Neural cell (in vitro differentiated cells): ENCODE data around the gene TESK1. TPM values are rescaled to one million over a fixed set of nuclear protein-coding genes. Genes with fewer than 3 reads are reported as not detected.

ENCODE experiments used
- H2AFZ ChIP-seq: fragments of 200-600, 300-800 bp; sonication (generic), shearing (Covaris generic); 2 replicates; pipeline ENCODE4 v1.6.0; 2014; ENCODE audit warnings: low read depth, mild to moderate bottlenecking, antibody characterized with exemption, low read length, moderate library complexity
- H3F3A ChIP-seq: fragments of 200-600 bp; shearing (Covaris generic); 2 replicates; pipeline ENCODE4 v1.6.1; 2016; ENCODE audit warnings: mild to moderate bottlenecking, moderate library complexity, mixed read lengths, antibody characterized with exemption, low read length; ENCODE audit not compliant: insufficient read depth, poor library complexity, severe bottlenecking
- H3K27ac ChIP-seq: fragments of 200-600, 300-800 bp; sonication (generic), shearing (Covaris generic); 2 replicates; pipeline ENCODE4 v1.5.1; 2014; ENCODE audit warnings: mild to moderate bottlenecking, low read length, moderate library complexity
- H3K27me3 ChIP-seq: fragments of 300-800, 200-600 bp; sonication (generic), shearing (Covaris generic); 2 replicates; pipeline ENCODE4 v1.6.0; 2014; ENCODE audit warnings: mild to moderate bottlenecking, low read depth, low read length, moderate library complexity; ENCODE audit not compliant: insufficient read depth
- H3K36me3 ChIP-seq: fragments of 300-800, 200-600 bp; sonication (generic), shearing (Covaris generic); 2 replicates; pipeline ENCODE4 v1.5.1; 2014; ENCODE audit warnings: mild to moderate bottlenecking, antibody characterized with exemption, low read length, moderate library complexity; ENCODE audit not compliant: insufficient read depth
- H3K4me2 ChIP-seq: fragments of 300-800, 200-600 bp; sonication (generic), shearing (Covaris generic); 2 replicates; pipeline ENCODE4 v1.6.0; 2014; ENCODE audit warnings: mild to moderate bottlenecking, low read length
- H3K4me3 ChIP-seq: fragments of 300-800, 200-600 bp; sonication (generic), shearing (Covaris generic); 2 replicates; pipeline ENCODE4 v1.5.1; 2014; ENCODE audit warnings: mild to moderate bottlenecking, low read length, moderate library complexity
- H3K79me2 ChIP-seq: fragments of 200-600 bp; shearing (Covaris generic); replicated peaks from 2 replicates; pipeline ENCODE4 v1.6.0; 2014; ENCODE audit warnings: mild to moderate bottlenecking, low read length, moderate library complexity; ENCODE audit not compliant: insufficient read depth
- H3K9ac ChIP-seq: fragments of 300-800, 200-600 bp; sonication (generic), shearing (Covaris generic); 2 replicates; pipeline ENCODE4 v1.6.1; 2016; ENCODE audit warnings: mild to moderate bottlenecking, low read length, mixed read lengths
- H3K9me2 ChIP-seq: fragments of 200-600 bp; shearing (Covaris generic); 2 replicates; pipeline ENCODE4 v1.6.1; 2016; ENCODE audit warnings: mild to moderate bottlenecking, low read length, mixed read lengths; ENCODE audit not compliant: insufficient read depth
- H3K9me3 ChIP-seq: fragments of 200-600, 300-800 bp; sonication (generic), shearing (Covaris generic); 2 replicates; pipeline ENCODE4 v1.6.1; 2016; ENCODE audit warnings: mild to moderate bottlenecking, mixed run types, low read length, moderate library complexity, mixed read lengths
- H4K20me1 ChIP-seq: fragments of 200-600 bp; shearing (Covaris generic); 2 replicates; pipeline ENCODE4 v1.6.1; 2016; ENCODE audit warnings: mild to moderate bottlenecking, mixed run types; ENCODE audit not compliant: insufficient read depth
- EP300 ChIP-seq: fragments of 450-650 bp; conservative IDR thresholded peaks from 2 replicates; pipeline ENCODE4 v1.6.1; 2014; ENCODE audit warnings: antibody characterized with exemption, mild to moderate bottlenecking, moderate library complexity; ENCODE audit not compliant: poor library complexity, severe bottlenecking
- EZH2 ChIP-seq: fragments of 200-600, 300-800 bp; shearing (Covaris generic), sonication (generic); IDR thresholded peaks from 2 replicates; pipeline ENCODE4 v1.6.1; 2014; ENCODE audit warnings: antibody characterized with exemption, low read length, borderline replicate concordance, mild to moderate bottlenecking; ENCODE audit not compliant: insufficient read depth, poor library complexity, severe bottlenecking
- MXI1 ChIP-seq: fragments of 450-650 bp; conservative IDR thresholded peaks from 2 replicates; pipeline ENCODE4 v1.6.1; 2014; ENCODE audit warnings: antibody characterized with exemption, mild to moderate bottlenecking; ENCODE audit not compliant: poor library complexity, severe bottlenecking
- POLR2AphosphoS5 ChIP-seq: IDR thresholded peaks from 2 replicates; pipeline ENCODE4 v1.6.1; 2012
- RAD21 ChIP-seq: fragments of 450-650 bp; conservative IDR thresholded peaks from 2 replicates; pipeline ENCODE4 v1.6.1; 2014; ENCODE audit warnings: antibody characterized with exemption, mild to moderate bottlenecking, moderate library complexity
- SMC3 ChIP-seq: fragments of 450-650 bp; conservative IDR thresholded peaks from 2 replicates; pipeline ENCODE4 v1.6.1; 2014; ENCODE audit warnings: antibody characterized with exemption, mild to moderate bottlenecking, moderate library complexity; ENCODE audit not compliant: poor library complexity
- TAF1 ChIP-seq: IDR thresholded peaks from 2 replicates; pipeline ENCODE4 v1.6.1; 2012; ENCODE audit warnings: low read depth
- polyA plus RNA-seq: library from polyadenylated mRNA; depleted of rRNA; stranded (reverse); fragments of >200 nt; gene quantifications from 2 replicates; pipeline ENCODE4 v1.2.3, GENCODE V29; 2014
- TF ChIP-seq, protein P1 (sequence below): IDR thresholded peaks from 2 replicates; pipeline ENCODE4 v1.6.1; 2012; ENCODE audit warnings: borderline replicate concordance
- TF ChIP-seq, protein P2 (sequence below): fragments of 450-650 bp; IDR thresholded peaks from 2 replicates; pipeline ENCODE4 v1.5.1; 2014; ENCODE audit warnings: antibody characterized with exemption, mild to moderate bottlenecking, moderate library complexity; ENCODE audit not compliant: poor library complexity, severe bottlenecking

TESK1 gene
- polyA plus RNA-seq, 1 donor from 2014 or later: 37.9 TPM

DNA sequence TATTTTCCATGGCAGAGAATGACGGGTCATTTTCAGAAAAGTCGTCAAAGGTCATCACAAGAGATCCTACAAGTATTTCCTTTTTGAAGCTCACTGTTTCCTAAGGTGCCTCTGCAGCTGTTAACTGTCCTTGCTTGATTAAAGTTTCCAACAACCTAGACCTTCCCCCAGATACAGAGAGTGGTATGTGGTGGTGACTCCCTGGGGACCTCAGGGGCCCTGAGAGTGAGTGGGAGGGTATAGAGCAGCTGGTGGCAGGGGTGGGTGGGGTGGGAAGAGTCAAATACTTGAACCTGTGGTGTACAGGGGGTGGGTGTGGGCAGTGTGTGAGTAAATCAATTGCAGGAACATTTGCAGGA lies 14.7 kb downstream of the TESK1 start:
- Histone ChIP-seq H3K79me2 (no peaks in the 10 kb centered on the region), H3K9me2 (no peaks in the 10 kb centered on the region), H3K9ac (no peak overlapping the region), H3K9me3 (no peaks in the 10 kb centered on the region), H2AFZ (no peak overlapping the region), H3K36me3 (no peaks in the 10 kb centered on the region), H3K27ac (no peak overlapping the region), H3K4me2 (no peak overlapping the region), H3F3A (no peaks in the 10 kb centered on the region), H3K27me3 (peaks cover 31% of the 10 kb centered on the region), H3K4me3 (no peak overlapping the region), H4K20me1 (no peaks in the 10 kb centered on the region)
- no peak for TF ChIP-seq SMC3
- TF ChIP-seq, protein P1, sequence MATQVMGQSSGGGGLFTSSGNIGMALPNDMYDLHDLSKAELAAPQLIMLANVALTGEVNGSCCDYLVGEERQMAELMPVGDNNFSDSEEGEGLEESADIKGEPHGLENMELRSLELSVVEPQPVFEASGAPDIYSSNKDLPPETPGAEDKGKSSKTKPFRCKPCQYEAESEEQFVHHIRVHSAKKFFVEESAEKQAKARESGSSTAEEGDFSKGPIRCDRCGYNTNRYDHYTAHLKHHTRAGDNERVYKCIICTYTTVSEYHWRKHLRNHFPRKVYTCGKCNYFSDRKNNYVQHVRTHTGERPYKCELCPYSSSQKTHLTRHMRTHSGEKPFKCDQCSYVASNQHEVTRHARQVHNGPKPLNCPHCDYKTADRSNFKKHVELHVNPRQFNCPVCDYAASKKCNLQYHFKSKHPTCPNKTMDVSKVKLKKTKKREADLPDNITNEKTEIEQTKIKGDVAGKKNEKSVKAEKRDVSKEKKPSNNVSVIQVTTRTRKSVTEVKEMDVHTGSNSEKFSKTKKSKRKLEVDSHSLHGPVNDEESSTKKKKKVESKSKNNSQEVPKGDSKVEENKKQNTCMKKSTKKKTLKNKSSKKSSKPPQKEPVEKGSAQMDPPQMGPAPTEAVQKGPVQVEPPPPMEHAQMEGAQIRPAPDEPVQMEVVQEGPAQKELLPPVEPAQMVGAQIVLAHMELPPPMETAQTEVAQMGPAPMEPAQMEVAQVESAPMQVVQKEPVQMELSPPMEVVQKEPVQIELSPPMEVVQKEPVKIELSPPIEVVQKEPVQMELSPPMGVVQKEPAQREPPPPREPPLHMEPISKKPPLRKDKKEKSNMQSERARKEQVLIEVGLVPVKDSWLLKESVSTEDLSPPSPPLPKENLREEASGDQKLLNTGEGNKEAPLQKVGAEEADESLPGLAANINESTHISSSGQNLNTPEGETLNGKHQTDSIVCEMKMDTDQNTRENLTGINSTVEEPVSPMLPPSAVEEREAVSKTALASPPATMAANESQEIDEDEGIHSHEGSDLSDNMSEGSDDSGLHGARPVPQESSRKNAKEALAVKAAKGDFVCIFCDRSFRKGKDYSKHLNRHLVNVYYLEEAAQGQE: no peak
- no peak for TF ChIP-seq MXI1
- no peak for TF ChIP-seq TAF1
- no peak for TF ChIP-seq EP300
- TF ChIP-seq, protein P2, sequence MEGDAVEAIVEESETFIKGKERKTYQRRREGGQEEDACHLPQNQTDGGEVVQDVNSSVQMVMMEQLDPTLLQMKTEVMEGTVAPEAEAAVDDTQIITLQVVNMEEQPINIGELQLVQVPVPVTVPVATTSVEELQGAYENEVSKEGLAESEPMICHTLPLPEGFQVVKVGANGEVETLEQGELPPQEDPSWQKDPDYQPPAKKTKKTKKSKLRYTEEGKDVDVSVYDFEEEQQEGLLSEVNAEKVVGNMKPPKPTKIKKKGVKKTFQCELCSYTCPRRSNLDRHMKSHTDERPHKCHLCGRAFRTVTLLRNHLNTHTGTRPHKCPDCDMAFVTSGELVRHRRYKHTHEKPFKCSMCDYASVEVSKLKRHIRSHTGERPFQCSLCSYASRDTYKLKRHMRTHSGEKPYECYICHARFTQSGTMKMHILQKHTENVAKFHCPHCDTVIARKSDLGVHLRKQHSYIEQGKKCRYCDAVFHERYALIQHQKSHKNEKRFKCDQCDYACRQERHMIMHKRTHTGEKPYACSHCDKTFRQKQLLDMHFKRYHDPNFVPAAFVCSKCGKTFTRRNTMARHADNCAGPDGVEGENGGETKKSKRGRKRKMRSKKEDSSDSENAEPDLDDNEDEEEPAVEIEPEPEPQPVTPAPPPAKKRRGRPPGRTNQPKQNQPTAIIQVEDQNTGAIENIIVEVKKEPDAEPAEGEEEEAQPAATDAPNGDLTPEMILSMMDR: no peak
- TF ChIP-seq EZH2: no peak
- TF ChIP-seq POLR2AphosphoS5: no peak
- no peak for TF ChIP-seq RAD21

DNA sequence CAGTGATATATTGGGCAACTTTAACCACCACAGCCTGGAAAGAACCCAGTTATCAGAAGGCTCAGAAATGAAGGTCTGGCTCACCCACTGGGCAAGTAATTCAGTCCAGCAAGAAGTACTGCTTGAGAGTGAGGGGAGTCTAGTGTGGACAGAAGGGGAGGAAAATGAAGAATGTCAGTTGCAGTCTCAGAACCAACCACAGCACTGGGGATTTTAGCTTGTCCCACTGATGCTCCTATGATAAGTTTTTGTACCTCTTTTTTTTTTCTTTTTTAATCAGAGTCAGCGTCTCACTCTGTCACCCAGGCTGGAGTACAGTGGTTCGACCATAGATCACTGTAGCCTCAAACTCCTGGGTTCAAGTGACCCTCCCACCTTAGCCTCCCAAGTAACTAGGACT lies 22.5 kb downstream of the TESK1 start:
- Histone ChIP-seq H3K9me3 (no peaks in the 10 kb centered on the region), H2AFZ (no peak overlapping the region), H3K4me2 (no peak overlapping the region), H3F3A (no peaks in the 10 kb centered on the region), H4K20me1 (no peaks in the 10 kb centered on the region), H3K79me2 (no peaks in the 10 kb centered on the region), H3K9ac (no peak overlapping the region), H3K9me2 (no peaks in the 10 kb centered on the region), H3K27ac (no peak overlapping the region), H3K27me3 (no peaks in the 10 kb centered on the region), H3K36me3 (no peaks in the 10 kb centered on the region), H3K4me3 (no peak overlapping the region)
- TF ChIP-seq POLR2AphosphoS5: no peak
- TF ChIP-seq RAD21: no peak
- TF ChIP-seq, protein P2: no peak
- TF ChIP-seq, protein P1: no peak
- TF ChIP-seq EP300: no peak
- TF ChIP-seq TAF1: no peak
- no peak for TF ChIP-seq MXI1
- TF ChIP-seq SMC3: no peak
- TF ChIP-seq EZH2: no peak
